HG03575 (cell line): ENCODE data around the gene KRT14.
"Not testable (repeated sequence)": the region's sequence is repeated elsewhere in the genome, so short reads cannot be mapped to it uniquely, and the experiment has no call there.

ENCODE experiments used
- ATAC-seq: cut with Tn5 transposase; IDR thresholded peaks from one replicate; pipeline ENCODE4 v1.9.1; 2021; ENCODE audit not compliant: unreplicated experiment, insufficient number of reproducible peaks, low FRiP score; ENCODE audit errors: extremely low read depth

The KRT14 gene

GRCh38 chr17:41582061-41582968 lies 4.4 kb downstream of the KRT14 start:
- ATAC-seq, result not testable (repeated sequence)

- ATAC-seq, result no peak
These were observed 5.2 kb downstream of the KRT14 start for GRCh38 chr17:41581366-41582060.

- no peak for ATAC-seq
These were observed 5.9 kb downstream of the KRT14 start for GRCh38 chr17:41580687-41581365.

DNA sequence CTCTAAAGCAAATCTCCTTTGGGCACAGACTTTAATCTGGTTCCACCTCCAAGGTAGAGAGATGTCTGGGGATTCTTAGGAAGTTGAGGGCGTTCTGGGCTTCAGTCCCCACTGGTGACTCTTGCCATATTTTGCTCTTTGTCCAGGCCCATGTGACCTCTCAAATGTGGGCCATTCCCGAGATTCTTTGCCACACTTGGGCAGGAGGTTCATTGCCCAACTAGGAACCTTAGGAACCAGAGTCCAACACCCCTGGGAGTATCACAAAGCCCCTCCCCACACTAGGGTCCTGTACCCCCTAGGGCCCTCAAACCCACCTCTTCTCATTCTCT lies 6.5 kb downstream of the KRT14 start:
- ATAC-seq, result no peak

DNA sequence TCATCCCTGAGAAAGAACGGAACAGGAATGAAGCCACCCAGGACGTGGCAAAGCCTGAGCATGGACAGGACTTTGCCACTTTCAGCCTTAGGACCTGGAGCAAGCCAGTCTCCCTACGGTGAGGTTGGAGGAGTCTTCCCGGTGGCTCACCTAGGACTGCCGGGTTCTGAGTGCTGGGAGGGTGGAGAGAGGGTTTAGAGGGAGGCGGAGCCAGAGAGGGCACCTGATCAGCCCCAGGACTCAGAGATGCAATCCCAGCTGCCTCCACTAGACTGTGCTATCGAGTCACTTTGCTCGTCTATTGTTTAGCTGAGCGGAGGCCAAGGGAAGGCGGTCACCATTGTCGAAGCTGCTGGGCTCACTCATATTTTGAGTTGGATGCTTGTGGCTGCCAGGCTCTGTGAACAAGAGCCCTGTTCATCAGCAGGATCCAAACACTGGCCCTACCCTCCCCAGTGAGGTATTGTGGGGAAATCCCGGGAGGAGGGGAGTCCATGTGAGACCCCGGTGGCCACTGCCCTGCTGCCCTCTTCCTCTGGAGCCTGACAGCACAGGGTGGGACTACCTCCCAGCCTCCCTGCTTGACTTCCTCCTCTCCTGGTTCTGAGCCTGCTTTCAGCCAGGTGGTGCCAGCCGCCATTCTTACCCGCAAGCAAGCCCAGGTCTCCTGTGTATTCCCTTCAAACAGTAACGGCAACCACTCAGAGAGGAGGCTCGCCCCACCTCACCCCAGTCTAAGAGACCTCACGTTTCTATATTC lies 7.0 kb downstream of the KRT14 start:
- no peak for ATAC-seq

DNA sequence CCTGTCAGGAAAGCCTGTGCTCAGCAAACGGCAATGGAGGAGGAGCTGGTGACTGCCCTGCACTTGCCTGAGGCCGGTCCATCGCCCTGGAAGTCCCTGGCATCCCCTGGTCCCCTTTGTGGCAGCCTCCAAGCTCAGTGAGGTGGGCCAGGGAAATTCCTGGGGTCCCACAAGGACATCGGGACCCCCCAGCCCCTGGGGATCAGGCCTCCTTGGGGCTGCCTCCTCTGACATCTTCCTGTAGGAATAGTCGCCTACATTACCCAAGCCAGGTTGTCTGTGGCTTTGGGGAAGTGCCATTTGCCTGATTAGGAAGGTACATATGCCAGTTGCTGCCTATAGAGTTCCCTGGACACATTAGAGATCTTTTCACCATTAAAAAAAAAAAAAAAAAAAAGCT lies 7.7 kb downstream of the KRT14 start:
- ATAC-seq, result no peak

DNA sequence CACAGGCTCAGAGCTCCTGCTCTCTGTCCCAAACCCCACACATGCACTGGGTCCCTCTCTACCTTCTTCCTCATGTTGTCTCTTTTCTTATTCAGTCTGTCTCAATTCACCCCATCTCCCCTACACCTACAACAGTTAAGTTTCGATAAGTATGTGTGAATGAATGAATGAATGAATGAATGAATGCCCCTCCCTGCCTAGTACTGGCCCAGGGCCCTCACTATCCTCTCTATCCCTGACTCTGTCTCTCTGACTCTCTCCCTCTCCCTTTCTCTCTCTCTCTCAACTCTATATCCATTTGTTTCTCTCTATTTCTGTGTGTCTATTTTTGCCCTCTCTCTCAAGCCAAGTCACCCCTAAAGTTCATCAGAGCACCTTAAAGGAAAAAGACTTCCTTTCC lies 8.2 kb downstream of the KRT14 start:
- no peak for ATAC-seq

DNA sequence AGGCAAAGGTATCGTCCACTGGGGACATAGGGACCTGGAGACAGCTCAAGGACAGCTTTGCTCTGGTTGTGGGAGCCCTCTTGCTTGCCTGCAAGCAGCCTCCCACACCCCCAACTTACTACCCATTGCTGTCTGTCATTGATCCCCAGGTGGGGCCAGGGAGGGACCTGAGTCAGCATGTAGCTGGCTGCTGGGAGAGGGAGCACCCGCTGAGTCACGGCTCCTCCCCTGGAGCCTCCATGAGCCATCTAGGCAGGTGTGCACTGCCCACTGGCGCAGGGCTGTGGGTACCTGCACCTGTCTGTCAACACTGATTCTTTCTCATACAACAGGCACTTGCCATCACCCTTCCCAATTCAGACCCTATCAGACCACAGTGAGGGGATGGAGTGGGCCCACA lies 10.0 kb downstream of the KRT14 start:
- not testable (repeated sequence) for ATAC-seq

- no peak for ATAC-seq
These were observed 11.4 kb downstream of the KRT14 start for GRCh38 chr17:41575336-41575735.

GRCh38 chr17:41571561-41572434 lies 14.9 kb downstream of the KRT14 start, which contains the start of gene KRT9:
Gene KRT9, minus strand, starts transcription at chr17:41572059. Its CDS starts 67 bp downstream, at chr17:41571992.
- no peak for ATAC-seq

DNA sequence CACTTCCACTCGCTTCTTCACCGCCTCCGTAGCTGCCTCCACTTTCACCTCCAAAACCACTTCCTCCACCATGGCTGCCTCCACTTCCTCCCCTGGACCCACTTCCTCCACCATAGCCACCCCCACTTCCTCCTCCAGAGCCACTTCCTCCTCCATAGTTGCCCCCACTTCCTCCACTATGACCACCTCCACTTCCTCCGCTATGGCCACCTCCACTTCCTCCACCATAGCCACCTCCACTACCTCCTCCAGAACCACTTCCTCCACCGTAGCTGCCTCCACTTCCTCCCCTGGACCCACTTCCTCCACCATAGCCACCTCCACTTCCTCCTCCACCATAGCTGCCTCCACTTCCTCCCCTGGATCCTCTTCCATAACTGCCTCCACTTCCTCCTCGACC lies 19.4 kb downstream of the KRT14 start:
- ATAC-seq, result no peak

GRCh38 chr17:41565338-41565737 lies 21.4 kb downstream of the KRT14 start:
- no peak for ATAC-seq

- ATAC-seq, result no peak
These were observed 23.0 kb downstream of the KRT14 start for GRCh38 chr17:41563607-41564170.

- no peak for ATAC-seq
These were observed 25.1 kb downstream of the KRT14 start for GRCh38 chr17:41561554-41561953.

- no peak for ATAC-seq
These were observed 27.1 kb downstream of the KRT14 start for GRCh38 chr17:41559548-41559947.

- no peak for ATAC-seq
These were observed 29.8 kb downstream of the KRT14 start for GRCh38 chr17:41556931-41557330.

GRCh38 chr17:41556306-41556705 lies 30.4 kb downstream of the KRT14 start:
- ATAC-seq, result no peak
